K562 (cell line): ENCODE data around the gene NME4. TPM values are rescaled to one million over a fixed set of nuclear protein-coding genes. Genes with fewer than 3 reads are reported as not detected.

Source experiments
- CBFA2T2 ChIP-seq: fragments of 450-650 bp; conservative IDR thresholded peaks from 2 replicates; pipeline ENCODE4 v1.6.1; 2017; ENCODE audit warnings: mild to moderate bottlenecking
- HDGF ChIP-seq: fragments of 450-650 bp; IDR thresholded peaks from 2 replicates; pipeline ENCODE4 v1.6.1; 2016
- MEF2D ChIP-seq: conservative IDR thresholded peaks from 2 replicates; pipeline ENCODE4 v1.6.1; 2016; ENCODE audit warnings: low read depth, missing genetic modification characterization, missing compliant biosample characterization
- NCOA6 ChIP-seq: fragments of 450-650 bp; IDR thresholded peaks from 2 replicates; pipeline ENCODE4 v1.6.1; 2017; ENCODE audit warnings: mild to moderate bottlenecking
- RAD21 ChIP-seq, 2 experiments: fragments of 250-450 bp in 1 of 2; fragments of 450-650 bp in 1 of 2; sonication (Bioruptor Pico) in 1 of 2; formaldehyde crosslinking in 1 of 2; IDR thresholded peaks in 1 of 2; conservative IDR thresholded peaks in 1 of 2; 2 replicates each; pipeline versions ENCODE4 v1.4.0 to v1.8.0; 2020 to 2022; ENCODE audit warnings: mild to moderate bottlenecking in 2 of 2, moderate library complexity in 1 of 2
- RCOR1 ChIP-seq, 2 experiments: IDR thresholded peaks; 2 replicates each; pipeline ENCODE4 v1.6.1; 2012; ENCODE audit warnings: low read depth in 2 of 2, low read length in 2 of 2, borderline replicate concordance in 1 of 2, improper control_type of control experiment in 1 of 2
- SREBF1 ChIP-seq: fragments of 150-350 bp; IDR thresholded peaks from 2 replicates; pipeline ENCODE4 v1.6.1; 2014; ENCODE audit warnings: antibody characterized with exemption, low read depth, low read length, borderline replicate concordance
- TFAM ChIP-seq: fragments of 250-450 bp; sonication (Bioruptor Pico); conservative IDR thresholded peaks from 2 replicates; pipeline ENCODE4 v1.5.0; 2021; ENCODE audit warnings: mild to moderate bottlenecking, moderate library complexity
- polyA plus RNA-seq, 8 experiments: library from polyadenylated mRNA; depleted of rRNA in 4 of 8; stranded (reverse) in 5 of 8; unstranded in 3 of 8; fragments of >200 nt; fragmentation: Nextera tagmentation in 2 of 8; fragmentation: Illumina TruSeq in 1 of 8; extraction: Ambion mirVana in 2 of 8; extraction: Trizol in 1 of 8; gene quantifications; 2 replicates each; pipeline versions ENCODE4 v1.2.1 to v1.2.3, GENCODE V29; 2011 to 2014; ENCODE audit warnings: inconsistent platforms in 1 of 8, missing spikeins in 1 of 8
- total RNA-seq, 7 experiments: library from RNA; depleted of rRNA in 6 of 7; stranded (reverse); fragments of >200 nt in 6 of 7; fragmentation: Illumina TruSeq in 2 of 7; extraction: Trizol in 2 of 7; gene quantifications; 2 replicates each; pipeline versions ENCODE4 v1.2.1 to v1.2.3, GENCODE V29; 2011 to 2021; ENCODE audit warnings: low replicate concordance in 1 of 7
- TF ChIP-seq, protein P1 (sequence below), 2 experiments: fragments of 450-650 bp in 1 of 2; IDR thresholded peaks; 2 replicates each; pipeline ENCODE4 v1.6.1; 2011 to 2017; ENCODE audit warnings: low read depth in 2 of 2, antibody characterized with exemption in 1 of 2, borderline replicate concordance in 1 of 2, low read length in 1 of 2, mild to moderate bottlenecking in 1 of 2, mixed read lengths in 1 of 2; ENCODE audit not compliant: control insufficient read depth in 1 of 2
- TF ChIP-seq, protein P2 (sequence below): sonication (generic); formaldehyde crosslinking; IDR thresholded peaks from 2 replicates; pipeline ENCODE4 v1.8.0; 2023; ENCODE audit warnings: mild to moderate bottlenecking, missing genetic modification reagents
- TF ChIP-seq, protein P3 (sequence below): sonication (generic); formaldehyde crosslinking; IDR thresholded peaks from 2 replicates; pipeline ENCODE4 v1.8.0; 2022; ENCODE audit warnings: missing genetic modification reagents, mild to moderate bottlenecking, borderline replicate concordance
- TF ChIP-seq, protein P4 (sequence below): sonication (generic); formaldehyde crosslinking; IDR thresholded peaks from 2 replicates; pipeline ENCODE4 v1.8.0; 2023; ENCODE audit warnings: mild to moderate bottlenecking, missing genetic modification reagents
- TF ChIP-seq, protein P5 (sequence below): fragments of 250-450 bp; sonication (Bioruptor Pico); IDR thresholded peaks from 2 replicates; pipeline ENCODE4 v1.5.0; 2020; ENCODE audit warnings: mild to moderate bottlenecking

The NME4 gene
- total and polyA plus RNA-seq, 9 of the 15 experiments (the other 6 are each of a cell fraction or from before 2014, with no cell fraction given): 15.4 to 264 (median 139) TPM

DNA sequence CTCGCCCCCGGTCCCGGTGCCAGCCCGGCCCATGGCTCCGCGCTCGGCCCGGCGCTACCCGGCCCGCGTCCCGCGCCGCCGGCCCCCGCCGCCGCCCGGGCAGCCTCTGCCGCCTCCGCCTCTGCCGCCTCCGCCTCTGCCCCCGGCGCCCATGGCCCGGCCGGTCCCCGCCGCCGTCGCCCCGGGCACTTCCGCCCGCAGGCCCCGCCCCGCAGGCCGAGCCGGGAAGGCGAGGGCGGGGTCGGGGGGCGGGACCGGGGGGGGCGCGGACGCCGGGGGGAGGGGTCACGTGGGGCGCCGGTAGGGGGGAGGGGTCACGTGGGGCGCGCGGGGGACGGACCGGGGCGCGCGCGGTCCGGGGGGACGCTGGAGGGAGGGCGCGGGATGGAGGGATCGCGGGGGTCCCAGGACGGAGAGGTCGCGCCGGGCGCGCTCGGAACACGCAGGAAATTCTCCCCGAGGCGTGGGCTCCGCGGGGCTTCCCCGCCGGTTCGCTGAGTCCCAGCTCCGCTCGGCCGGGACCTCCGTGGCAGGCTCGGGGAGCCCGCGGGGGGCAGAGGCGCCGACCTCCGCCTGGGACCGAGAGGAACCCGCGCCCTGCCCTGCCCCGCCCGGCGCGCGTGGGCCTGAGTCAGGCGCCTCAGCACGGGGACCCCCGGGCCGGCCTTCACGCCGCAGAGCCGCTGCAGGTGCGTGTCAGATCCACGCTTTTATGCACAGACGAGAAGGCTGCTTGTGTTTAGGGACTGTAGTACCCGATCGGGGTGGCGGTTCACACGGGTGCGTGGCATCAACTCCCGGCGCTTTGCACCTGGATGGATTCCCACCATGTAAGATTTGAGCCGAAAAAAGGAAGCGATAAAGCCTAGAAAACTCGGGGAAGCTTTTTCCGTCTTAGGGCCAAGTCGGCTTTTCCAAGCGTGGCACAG is 14.9 kb upstream of the NME4 start, which contains the start of gene PGAP6 (continued):
- TF ChIP-seq, protein P1, sequence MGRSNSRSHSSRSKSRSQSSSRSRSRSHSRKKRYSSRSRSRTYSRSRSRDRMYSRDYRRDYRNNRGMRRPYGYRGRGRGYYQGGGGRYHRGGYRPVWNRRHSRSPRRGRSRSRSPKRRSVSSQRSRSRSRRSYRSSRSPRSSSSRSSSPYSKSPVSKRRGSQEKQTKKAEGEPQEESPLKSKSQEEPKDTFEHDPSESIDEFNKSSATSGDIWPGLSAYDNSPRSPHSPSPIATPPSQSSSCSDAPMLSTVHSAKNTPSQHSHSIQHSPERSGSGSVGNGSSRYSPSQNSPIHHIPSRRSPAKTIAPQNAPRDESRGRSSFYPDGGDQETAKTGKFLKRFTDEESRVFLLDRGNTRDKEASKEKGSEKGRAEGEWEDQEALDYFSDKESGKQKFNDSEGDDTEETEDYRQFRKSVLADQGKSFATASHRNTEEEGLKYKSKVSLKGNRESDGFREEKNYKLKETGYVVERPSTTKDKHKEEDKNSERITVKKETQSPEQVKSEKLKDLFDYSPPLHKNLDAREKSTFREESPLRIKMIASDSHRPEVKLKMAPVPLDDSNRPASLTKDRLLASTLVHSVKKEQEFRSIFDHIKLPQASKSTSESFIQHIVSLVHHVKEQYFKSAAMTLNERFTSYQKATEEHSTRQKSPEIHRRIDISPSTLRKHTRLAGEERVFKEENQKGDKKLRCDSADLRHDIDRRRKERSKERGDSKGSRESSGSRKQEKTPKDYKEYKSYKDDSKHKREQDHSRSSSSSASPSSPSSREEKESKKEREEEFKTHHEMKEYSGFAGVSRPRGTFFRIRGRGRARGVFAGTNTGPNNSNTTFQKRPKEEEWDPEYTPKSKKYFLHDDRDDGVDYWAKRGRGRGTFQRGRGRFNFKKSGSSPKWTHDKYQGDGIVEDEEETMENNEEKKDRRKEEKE (IDR thresholded peaks at IDR 0.05; ENCODE audit: borderline replicate concordance in 1 of 2, control insufficient read depth in 1 of 2, low read depth in 2 of 2, low read length in 1 of 2): no peak
- TF ChIP-seq, protein P2, sequence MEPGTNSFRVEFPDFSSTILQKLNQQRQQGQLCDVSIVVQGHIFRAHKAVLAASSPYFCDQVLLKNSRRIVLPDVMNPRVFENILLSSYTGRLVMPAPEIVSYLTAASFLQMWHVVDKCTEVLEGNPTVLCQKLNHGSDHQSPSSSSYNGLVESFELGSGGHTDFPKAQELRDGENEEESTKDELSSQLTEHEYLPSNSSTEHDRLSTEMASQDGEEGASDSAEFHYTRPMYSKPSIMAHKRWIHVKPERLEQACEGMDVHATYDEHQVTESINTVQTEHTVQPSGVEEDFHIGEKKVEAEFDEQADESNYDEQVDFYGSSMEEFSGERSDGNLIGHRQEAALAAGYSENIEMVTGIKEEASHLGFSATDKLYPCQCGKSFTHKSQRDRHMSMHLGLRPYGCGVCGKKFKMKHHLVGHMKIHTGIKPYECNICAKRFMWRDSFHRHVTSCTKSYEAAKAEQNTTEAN (CRISPR knock-in tag): no peak
- TF ChIP-seq HDGF (no peak), NCOA6 (no peak), MEF2D (tag) (no peak), RCOR1 (IDR thresholded peaks at IDR 0.05; ENCODE audit: borderline replicate concordance in 1 of 2, low read depth in 2 of 2, low read length in 2 of 2) (no peak), SREBF1 (no peak), CBFA2T2 (no peak), TFAM (CRISPR knock-in tag) (no peak), RAD21 (CRISPR knock-in tag; conservative IDR thresholded peaks at IDR 0.05 in 1 of 2, IDR thresholded peaks at IDR 0.05 in 1 of 2) (no peak)
- TF ChIP-seq, protein P3, sequence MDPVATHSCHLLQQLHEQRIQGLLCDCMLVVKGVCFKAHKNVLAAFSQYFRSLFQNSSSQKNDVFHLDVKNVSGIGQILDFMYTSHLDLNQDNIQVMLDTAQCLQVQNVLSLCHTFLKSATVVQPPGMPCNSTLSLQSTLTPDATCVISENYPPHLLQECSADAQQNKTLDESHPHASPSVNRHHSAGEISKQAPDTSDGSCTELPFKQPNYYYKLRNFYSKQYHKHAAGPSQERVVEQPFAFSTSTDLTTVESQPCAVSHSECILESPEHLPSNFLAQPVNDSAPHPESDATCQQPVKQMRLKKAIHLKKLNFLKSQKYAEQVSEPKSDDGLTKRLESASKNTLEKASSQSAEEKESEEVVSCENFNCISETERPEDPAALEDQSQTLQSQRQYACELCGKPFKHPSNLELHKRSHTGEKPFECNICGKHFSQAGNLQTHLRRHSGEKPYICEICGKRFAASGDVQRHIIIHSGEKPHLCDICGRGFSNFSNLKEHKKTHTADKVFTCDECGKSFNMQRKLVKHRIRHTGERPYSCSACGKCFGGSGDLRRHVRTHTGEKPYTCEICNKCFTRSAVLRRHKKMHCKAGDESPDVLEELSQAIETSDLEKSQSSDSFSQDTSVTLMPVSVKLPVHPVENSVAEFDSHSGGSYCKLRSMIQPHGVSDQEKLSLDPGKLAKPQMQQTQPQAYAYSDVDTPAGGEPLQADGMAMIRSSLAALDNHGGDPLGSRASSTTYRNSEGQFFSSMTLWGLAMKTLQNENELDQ (CRISPR knock-in tag): no peak
- TF ChIP-seq, protein P4, sequence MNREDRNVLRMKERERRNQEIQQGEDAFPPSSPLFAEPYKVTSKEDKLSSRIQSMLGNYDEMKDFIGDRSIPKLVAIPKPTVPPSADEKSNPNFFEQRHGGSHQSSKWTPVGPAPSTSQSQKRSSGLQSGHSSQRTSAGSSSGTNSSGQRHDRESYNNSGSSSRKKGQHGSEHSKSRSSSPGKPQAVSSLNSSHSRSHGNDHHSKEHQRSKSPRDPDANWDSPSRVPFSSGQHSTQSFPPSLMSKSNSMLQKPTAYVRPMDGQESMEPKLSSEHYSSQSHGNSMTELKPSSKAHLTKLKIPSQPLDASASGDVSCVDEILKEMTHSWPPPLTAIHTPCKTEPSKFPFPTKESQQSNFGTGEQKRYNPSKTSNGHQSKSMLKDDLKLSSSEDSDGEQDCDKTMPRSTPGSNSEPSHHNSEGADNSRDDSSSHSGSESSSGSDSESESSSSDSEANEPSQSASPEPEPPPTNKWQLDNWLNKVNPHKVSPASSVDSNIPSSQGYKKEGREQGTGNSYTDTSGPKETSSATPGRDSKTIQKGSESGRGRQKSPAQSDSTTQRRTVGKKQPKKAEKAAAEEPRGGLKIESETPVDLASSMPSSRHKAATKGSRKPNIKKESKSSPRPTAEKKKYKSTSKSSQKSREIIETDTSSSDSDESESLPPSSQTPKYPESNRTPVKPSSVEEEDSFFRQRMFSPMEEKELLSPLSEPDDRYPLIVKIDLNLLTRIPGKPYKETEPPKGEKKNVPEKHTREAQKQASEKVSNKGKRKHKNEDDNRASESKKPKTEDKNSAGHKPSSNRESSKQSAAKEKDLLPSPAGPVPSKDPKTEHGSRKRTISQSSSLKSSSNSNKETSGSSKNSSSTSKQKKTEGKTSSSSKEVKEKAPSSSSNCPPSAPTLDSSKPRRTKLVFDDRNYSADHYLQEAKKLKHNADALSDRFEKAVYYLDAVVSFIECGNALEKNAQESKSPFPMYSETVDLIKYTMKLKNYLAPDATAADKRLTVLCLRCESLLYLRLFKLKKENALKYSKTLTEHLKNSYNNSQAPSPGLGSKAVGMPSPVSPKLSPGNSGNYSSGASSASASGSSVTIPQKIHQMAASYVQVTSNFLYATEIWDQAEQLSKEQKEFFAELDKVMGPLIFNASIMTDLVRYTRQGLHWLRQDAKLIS (CRISPR knock-in tag): no peak
- TF ChIP-seq, protein P5, sequence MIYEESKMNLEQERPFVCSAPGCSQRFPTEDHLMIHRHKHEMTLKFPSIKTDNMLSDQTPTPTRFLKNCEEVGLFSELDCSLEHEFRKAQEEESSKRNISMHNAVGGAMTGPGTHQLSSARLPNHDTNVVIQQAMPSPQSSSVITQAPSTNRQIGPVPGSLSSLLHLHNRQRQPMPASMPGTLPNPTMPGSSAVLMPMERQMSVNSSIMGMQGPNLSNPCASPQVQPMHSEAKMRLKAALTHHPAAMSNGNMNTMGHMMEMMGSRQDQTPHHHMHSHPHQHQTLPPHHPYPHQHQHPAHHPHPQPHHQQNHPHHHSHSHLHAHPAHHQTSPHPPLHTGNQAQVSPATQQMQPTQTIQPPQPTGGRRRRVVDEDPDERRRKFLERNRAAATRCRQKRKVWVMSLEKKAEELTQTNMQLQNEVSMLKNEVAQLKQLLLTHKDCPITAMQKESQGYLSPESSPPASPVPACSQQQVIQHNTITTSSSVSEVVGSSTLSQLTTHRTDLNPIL: no peak
